Activated CD8-positive, alpha-beta memory T cell treated with anti-CD3 and anti-CD28 coated beads, Interleukin-2, amount 10 ng/mL, durations not matched to agents 7 days and 5 days (primary cell): ENCODE results near the gene TLCD2. TPM values are rescaled to one million over a fixed set of nuclear protein-coding genes. Genes with fewer than 3 reads are reported as not detected.

Source experiments
- ATAC-seq: fragments of 150-1000 bp; cut with Tn5 transposase; one replicate; pipeline ENCODE4 v1.10.0; 2021; ENCODE audit warnings: moderate library complexity
- CTCF ChIA-PET: fragments of 350-600 bp; sonication (Branson Sonifier 250); formaldehyde crosslinking; loops from one replicate; lab custom pipeline; 2021; ENCODE audit warnings: antibody characterized with exemption; lab: Charles Lee
- DNase-seq: peaks from one replicate; pipeline ENCODE4 v3.0.0-alpha.2; 2020
- H3K27ac Mint-ChIP-seq: one replicate; pipeline ENCODE4 v1.8.0; 2021; ENCODE audit warnings: mild to moderate bottlenecking, mixed read lengths
- H3K27me3 Mint-ChIP-seq: one replicate; pipeline ENCODE4 v1.8.0; 2021; ENCODE audit warnings: mixed read lengths
- H3K36me3 Mint-ChIP-seq: one replicate; pipeline ENCODE4 v1.8.0; 2021; ENCODE audit warnings: mild to moderate bottlenecking, mixed read lengths
- H3K4me1 Mint-ChIP-seq: one replicate; pipeline ENCODE4 v1.8.0; 2021; ENCODE audit warnings: mixed read lengths
- H3K4me3 Mint-ChIP-seq: one replicate; pipeline ENCODE4 v1.8.0; 2021; ENCODE audit warnings: mild to moderate bottlenecking, moderate library complexity, mixed read lengths
- H3K9me3 Mint-ChIP-seq: one replicate; pipeline ENCODE4 v1.8.0; 2022; ENCODE audit warnings: low read depth, mixed read lengths
- total RNA-seq, 2 experiments: library from RNA; stranded (reverse); gene quantifications; one replicate each; pipeline ENCODE4 v1.2.3, GENCODE V29; 2021

Gene TLCD2
- total RNA-seq, 2 experiments from 2014 or later: 0.20 to 0.28 TPM

DNA sequence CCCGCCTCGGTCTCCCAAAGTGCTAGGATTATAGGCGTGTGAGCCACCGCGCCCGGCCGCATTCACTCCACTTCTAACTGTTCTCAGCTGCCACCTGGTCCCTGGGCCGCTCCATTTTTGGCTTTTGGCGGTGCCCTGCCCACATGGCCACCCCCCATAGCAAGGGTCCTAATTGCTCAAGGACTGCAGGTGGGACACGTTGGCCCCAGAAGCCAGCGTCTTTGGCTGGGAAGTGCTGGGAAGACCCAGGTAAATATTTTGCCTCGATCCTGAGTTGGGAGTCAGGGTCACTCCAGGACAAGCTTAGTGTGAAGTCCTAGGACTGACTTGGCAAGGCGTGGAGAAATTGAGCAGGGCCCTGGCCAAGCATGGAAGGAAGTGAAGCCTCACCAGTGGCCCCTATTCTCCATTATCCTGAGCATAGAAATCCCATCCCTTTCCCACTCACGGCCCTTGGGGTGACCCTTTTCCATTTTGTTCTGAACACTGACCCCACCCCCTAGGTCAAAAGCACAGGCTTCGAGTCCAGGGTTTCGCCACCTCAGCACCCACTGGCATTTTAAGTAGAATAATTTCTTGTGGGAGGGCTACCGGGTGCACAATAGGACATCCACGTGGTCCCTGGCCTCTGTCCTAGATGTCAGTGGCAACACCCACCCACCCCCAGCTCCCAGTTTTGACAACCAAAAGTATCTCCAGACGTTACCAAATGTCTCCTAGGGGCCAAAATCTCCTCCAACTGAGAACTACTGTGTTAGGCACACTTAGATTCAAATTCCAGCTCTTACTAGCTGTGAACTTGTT lies 8.4 kb upstream of the TLCD2 start:
- H3K27ac Mint-ChIP-seq: peak overlapping the region; percentile 99
- CTCF ChIA-PET: interaction anchor here (1.4 to 4.4 kb wide), 3 partner anchors 70 to 145 kb away, joined by 3 to 37 read pairs (median 6); partner anchors contain the start of gene RILP
- no peak for DNase-seq
- H3K4me3 Mint-ChIP-seq: peak overlapping the region; percentile 89
- no peaks in the 10 kb centered on the region for H3K9me3 Mint-ChIP-seq
- no peaks in the 10 kb centered on the region for H3K27me3 Mint-ChIP-seq
- H3K36me3 Mint-ChIP-seq: no peaks in the 10 kb centered on the region
- H3K4me1 Mint-ChIP-seq: peaks cover 33% of the 10 kb centered on the region
- no peak for ATAC-seq

DNA sequence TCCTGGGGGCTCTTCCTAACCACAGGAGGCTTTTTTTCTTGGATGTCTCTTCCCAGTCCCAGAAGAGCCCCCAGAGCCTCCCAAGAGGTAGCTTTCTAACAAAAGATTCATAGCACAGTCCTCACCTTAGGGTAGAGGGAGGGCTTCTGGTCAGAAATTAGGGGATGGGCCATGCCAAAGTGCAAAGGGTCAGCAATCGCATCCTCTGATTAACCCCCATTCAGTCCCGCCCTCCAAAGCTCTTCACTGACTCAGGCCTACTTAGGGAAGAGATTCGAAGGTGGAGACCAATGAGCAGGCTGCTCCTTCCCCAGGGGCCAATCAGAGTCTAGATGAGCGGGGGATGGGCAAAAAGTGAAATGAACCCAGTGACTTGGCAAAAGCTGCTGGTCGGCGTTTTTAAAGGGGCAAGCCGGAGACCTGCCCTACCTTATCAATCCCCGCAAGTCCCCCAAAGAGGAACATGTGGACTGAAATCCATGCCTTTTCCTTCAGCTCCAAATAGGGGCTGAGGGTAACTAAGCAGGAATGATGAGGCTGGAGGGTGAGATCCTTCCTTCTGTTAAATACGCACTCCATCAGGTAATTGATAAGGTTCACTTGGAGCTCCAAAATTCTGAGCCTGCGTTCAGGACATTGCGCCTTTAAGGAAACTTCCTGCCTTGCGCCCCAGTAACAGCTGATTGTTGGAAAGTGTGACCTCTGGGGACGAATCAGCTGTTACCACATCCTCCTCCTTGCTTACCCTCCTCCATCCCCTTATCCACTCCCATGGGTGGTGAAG lies 6.9 kb upstream of the TLCD2 start:
- H3K27ac Mint-ChIP-seq: peak overlapping the region; percentile 99
- ATAC-seq: peak; percentile 66

DNA sequence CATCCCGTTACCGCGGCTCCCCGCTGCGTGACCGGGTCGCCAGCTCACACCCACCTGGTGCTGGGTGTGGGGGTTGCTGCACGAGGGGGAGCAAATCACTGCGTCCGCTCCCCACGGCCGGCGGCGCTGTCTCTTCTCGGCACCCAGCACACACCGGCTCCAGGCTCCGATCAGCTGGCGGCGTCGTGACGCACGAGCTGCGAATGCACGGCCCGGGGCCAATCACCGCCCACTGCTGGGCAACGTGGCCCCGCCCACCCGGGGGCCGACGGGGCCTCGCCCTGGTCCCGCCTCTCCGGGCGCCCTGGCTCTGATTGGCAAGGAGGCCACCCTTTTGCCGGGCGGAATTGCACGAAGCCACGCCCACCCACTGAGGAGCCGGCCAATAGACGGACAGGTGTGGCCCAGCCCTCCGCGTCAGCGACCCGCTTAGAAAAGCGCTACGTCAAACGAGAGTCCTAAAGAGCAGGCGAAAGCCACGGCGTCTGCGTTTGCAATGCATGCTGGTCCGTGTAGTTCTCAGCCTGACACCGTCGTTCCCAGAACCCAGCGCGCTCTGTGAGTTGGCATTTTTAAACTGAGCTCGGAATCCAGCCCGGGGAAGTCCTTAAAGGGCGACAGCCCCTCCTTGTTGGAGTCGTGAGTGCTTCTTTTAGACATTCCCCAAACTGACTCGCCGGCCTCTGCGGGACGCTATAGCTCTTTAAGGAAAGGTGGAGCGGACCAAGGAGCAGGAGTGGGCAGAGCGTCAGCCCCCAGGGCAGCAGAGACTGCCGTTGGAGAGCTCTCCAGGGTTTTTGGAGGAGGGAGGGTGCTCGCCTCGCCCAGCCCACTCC lies 6.1 kb upstream of the TLCD2 start:
- Mint-ChIP-seq H3K4me3 (peak overlapping the region; percentile 89), H3K27ac (peak overlapping the region; percentile 99), H3K36me3 (no peaks in the 10 kb centered on the region), H3K27me3 (peaks cover 8% of the 10 kb centered on the region), H3K4me1 (peaks cover 23% of the 10 kb centered on the region), H3K9me3 (no peaks in the 10 kb centered on the region)
- DNase-seq (peak; percentile 100), ATAC-seq (peak; percentile 85)
- CTCF ChIA-PET: interaction anchor here (0.9 to 2.6 kb wide), 24 partner anchors 8 to 342 kb away, joined by 3 to 21 read pairs (median 5); partner anchors contain the start of genes DPH1, HIC1, RILP and SCARF1

More for the DNA sequence above, 6.9 kb upstream of the TLCD2 start:
- Mint-ChIP-seq H3K4me3 (peak overlapping the region; percentile 89), H3K9me3 (no peaks in the 10 kb centered on the region), H3K4me1 (peaks cover 23% of the 10 kb centered on the region), H3K27me3 (peaks cover 1% of the 10 kb centered on the region), H3K36me3 (no peaks in the 10 kb centered on the region)
- peak; percentile 96 for DNase-seq
- CTCF ChIA-PET: interaction anchor here (0.7 to 2.6 kb wide), 23 partner anchors 8 to 341 kb away, joined by 3 to 21 read pairs (median 5); partner anchors contain the start of genes DPH1, HIC1, RILP and SCARF1

DNA sequence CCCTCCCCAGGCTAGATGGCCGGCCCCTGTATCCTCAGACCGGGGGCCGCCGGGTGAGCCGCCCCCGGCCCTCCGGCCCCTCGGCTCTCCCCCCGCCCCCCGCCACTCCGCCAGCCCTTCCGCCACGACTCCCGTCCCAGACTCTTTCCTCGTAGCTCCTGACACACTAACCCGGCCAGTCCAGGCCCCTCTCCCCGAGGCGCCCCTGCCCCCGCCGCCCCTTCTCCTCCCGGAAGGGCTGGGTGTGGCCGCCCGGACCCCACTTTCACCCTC lies 5.6 kb upstream of the TLCD2 start:
- Mint-ChIP-seq H3K27me3 (peaks cover 13% of the 10 kb centered on the region), H3K4me3 (peak overlapping the region; percentile 89), H3K27ac (peak overlapping the region; percentile 61), H3K4me1 (peaks cover 21% of the 10 kb centered on the region), H3K9me3 (no peaks in the 10 kb centered on the region), H3K36me3 (no peaks in the 10 kb centered on the region)
- no peak for ATAC-seq
- DNase-seq: no peak
- CTCF ChIA-PET: interaction anchor here (1.0 to 2.6 kb wide), 8 partner anchors 9 to 150 kb away, joined by 3 to 21 read pairs (median 8); partner anchors contain the start of genes RILP and WDR81

DNA sequence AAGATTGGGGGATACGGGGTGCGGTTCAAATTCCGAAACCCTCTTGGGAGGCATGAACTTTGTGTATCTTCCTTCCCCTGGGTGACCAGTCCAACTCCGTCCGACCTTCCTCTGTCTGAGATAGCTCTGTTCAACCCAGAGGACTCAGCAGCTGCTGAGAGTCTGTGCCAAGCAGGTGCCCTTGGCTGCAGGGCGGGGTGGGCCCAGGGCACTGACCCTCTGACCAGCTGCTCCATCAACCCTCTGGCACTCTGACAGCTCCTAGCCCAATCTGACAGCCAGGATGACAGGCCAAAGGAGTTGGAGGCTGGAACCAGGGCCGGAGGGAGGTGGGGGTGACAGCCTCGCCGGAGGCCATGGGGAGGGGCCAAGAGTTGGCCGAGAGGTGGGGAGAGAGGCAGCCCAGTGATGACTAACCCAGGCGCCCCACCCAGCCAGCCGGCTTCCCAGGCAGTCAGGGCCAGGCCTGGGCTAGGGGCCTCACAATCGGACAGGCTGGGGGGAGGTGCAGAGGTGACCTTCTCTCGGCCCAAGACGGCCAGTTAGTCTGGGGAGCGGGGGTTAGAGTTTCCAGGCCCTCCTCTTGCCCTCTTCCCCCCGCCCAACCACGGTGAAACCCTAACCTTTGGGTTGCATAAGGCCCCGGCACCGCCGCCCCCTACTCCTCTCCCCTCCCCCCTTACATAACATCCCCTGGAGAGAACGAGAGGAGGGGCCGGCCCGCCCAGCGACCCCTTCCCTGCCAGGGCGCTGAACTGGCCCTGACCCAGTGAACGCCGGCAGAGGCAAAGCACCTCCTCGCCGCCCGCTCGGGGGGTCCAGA lies 5.0 kb upstream of the TLCD2 start:
- Mint-ChIP-seq H3K4me1 (peaks cover 20% of the 10 kb centered on the region), H3K4me3 (peak overlapping the region; percentile 21), H3K9me3 (no peaks in the 10 kb centered on the region), H3K36me3 (no peaks in the 10 kb centered on the region), H3K27ac (no peak overlapping the region), H3K27me3 (peaks cover 18% of the 10 kb centered on the region)
- peak; percentile 70 for DNase-seq
- CTCF ChIA-PET: interaction anchor here (1.0 to 2.6 kb wide), 5 partner anchors 42 to 151 kb away, joined by 3 to 21 read pairs (median 13); partner anchors contain the start of gene RILP
- no peak for ATAC-seq

DNA sequence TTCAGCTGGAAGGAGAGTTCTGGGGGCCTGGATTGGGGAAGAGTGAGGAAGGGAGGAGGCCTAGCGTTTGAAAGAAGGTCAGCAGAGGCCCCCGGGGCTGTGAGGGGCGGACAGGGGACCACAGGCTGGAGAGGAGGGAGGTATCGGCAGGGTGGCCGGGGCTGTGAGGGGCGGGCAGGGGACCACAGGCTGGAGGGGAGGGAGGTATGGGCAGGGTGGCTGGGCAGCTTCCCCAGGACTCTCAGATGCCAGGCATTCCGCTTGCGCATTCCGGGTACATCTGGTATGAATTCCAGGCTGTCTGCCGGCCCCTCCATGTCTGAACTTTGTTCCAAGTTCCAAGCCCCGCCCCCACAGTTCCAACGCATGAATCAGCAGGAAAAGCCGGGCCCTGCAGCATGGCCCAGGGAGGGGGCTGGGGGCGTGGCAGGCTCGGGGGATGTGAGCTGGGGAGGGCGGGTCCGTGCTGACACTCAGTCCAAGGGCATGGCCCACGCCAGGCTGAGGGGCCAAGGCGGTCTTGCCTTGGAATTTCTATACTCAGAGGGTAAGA lies 4.3 kb upstream of the TLCD2 start:
- ATAC-seq (no peak), DNase-seq (peak; percentile 56)
- Mint-ChIP-seq H3K4me3 (no peak overlapping the region), H3K27me3 (peaks cover 18% of the 10 kb centered on the region), H3K4me1 (peaks cover 18% of the 10 kb centered on the region), H3K36me3 (no peaks in the 10 kb centered on the region), H3K27ac (no peak overlapping the region), H3K9me3 (no peaks in the 10 kb centered on the region)
- CTCF ChIA-PET: no interaction called here

DNA sequence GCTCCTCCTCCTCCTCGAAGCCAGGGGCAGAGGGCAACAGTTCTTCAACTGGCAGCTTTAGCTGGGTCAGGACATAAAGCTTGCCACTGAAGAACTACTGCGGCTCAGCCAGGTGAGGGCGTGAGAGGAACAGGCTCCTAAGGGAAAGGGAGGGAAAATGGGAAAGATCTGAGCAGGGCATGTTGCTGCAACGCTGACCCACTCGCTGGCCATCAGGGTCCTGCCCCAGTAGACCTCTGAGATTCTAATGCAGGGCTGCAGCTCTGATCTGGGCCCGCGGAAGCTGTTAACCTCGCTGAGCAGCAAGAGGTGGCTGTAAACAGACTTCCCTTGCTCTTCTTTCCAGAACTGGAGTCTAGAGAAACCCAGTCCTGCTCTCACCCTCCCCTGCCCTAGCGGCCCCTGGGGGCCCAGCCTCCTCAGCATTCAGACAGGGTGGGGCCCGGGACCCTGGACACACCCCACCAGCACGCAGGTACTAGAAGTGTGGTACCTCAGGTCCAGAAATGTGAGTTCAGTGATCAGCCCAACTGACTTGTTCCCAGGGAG lies 3.8 kb upstream of the TLCD2 start:
- Mint-ChIP-seq H3K27me3 (peaks cover 21% of the 10 kb centered on the region), H3K36me3 (no peaks in the 10 kb centered on the region), H3K4me1 (peaks cover 18% of the 10 kb centered on the region), H3K27ac (no peak overlapping the region), H3K4me3 (no peak overlapping the region), H3K9me3 (no peaks in the 10 kb centered on the region)
- DNase-seq (no peak), ATAC-seq (no peak)
- CTCF ChIA-PET: interaction anchor here (1.0 to 1.3 kb wide), 3 partner anchors 10 to 156 kb away, joined by 3 to 4 read pairs (median 4); no protein-coding TSS in a partner anchor

DNA sequence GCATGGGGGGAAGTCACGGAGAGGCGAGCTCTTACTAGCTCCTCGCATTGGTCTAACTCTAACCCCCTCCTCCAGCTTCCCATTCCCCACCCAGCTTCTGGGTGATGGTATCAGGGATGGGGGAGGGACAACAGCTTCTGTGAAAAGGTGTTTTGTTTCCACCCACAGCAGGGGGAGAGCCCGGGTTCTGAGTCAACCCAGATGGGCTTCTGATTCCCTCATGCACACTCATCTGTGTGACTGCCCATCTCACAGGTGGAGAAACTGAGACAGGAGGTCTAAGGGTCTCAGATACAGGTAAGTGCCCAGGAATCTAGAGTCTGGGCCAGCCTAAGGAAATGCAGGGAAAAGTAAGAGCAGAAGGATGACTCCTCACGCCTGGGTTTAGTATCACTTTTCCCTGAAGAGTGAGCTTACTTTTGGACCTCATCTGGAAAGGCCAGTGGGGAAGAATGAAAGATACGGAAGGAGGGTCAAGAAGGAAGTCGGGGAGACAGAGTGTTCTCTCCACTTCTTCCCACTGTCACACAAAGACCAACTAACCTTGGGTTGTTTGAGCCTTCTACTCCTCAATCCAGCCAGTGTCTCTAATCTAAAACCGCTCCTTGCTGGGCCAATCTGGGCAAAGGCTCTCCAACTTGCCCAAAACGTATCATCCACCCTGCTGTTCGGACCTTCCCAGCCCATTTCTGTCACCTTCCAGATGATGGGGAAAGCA lies 3.1 kb upstream of the TLCD2 start:
- Mint-ChIP-seq H3K27ac (no peak overlapping the region), H3K9me3 (no peaks in the 10 kb centered on the region), H3K27me3 (peaks cover 24% of the 10 kb centered on the region), H3K4me1 (peaks cover 17% of the 10 kb centered on the region), H3K4me3 (no peak overlapping the region), H3K36me3 (no peaks in the 10 kb centered on the region)
- ATAC-seq (no peak), DNase-seq (no peak)
- CTCF ChIA-PET: interaction anchor here (0.6 to 1.3 kb wide), 6 partner anchors 9 to 157 kb away, joined by 3 to 9 read pairs (median 4); no protein-coding TSS in a partner anchor

DNA sequence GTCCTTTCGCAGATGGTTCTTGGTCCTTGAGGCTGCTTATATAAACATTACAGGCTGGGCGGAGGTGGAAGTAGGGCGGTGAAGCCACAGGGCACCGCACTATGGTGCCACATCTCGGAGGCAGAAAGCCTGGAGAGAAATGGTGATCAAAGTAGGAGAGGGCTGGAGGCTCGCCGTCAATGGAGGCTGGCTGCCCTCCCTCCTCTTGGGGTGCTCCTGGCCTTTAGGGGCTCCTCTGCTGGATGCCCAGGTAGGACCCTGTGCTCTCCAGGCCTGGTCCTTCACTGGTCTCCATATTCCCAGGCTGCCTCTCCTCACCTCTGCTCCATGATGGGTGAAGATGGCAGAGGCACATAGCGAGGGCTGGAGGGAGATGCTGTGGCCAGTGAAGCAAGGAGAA lies 2.1 kb upstream of the TLCD2 start:
- no peak overlapping the region for H3K27ac Mint-ChIP-seq
- H3K4me3 Mint-ChIP-seq: no peak overlapping the region
- H3K36me3 Mint-ChIP-seq: no peaks in the 10 kb centered on the region

DNA sequence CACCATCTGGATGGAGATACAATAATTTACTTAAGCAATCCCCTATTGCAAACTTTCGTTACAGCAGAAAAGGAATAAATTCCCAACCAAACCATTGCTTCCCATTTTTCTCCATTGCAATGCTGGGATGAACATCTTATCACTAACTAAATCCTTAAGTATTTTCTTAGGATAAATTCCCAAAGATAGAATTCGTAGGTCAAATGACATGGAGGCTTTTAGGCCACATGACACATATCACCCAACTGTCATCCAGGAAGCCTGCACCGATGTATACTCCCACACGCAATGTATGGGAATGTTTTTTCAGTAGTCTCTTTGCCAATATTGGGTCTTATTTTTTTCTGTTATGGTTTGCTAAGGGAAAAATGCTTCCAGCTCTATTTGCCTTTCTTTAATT lies 1.6 kb upstream of the TLCD2 start:
- no peak for ATAC-seq
- no peak for DNase-seq
- Mint-ChIP-seq H3K9me3 (no peaks in the 10 kb centered on the region), H3K27me3 (peaks cover 35% of the 10 kb centered on the region), H3K4me3 (no peak overlapping the region), H3K36me3 (no peaks in the 10 kb centered on the region), H3K27ac (no peak overlapping the region), H3K4me1 (peaks cover 10% of the 10 kb centered on the region)
- CTCF ChIA-PET: no interaction called here

More for the DNA sequence above, 2.1 kb upstream of the TLCD2 start:
- Mint-ChIP-seq H3K27me3 (peaks cover 32% of the 10 kb centered on the region), H3K4me1 (peaks cover 12% of the 10 kb centered on the region), H3K9me3 (no peaks in the 10 kb centered on the region)
- ATAC-seq (no peak), DNase-seq (no peak)
- CTCF ChIA-PET: no interaction called here

DNA sequence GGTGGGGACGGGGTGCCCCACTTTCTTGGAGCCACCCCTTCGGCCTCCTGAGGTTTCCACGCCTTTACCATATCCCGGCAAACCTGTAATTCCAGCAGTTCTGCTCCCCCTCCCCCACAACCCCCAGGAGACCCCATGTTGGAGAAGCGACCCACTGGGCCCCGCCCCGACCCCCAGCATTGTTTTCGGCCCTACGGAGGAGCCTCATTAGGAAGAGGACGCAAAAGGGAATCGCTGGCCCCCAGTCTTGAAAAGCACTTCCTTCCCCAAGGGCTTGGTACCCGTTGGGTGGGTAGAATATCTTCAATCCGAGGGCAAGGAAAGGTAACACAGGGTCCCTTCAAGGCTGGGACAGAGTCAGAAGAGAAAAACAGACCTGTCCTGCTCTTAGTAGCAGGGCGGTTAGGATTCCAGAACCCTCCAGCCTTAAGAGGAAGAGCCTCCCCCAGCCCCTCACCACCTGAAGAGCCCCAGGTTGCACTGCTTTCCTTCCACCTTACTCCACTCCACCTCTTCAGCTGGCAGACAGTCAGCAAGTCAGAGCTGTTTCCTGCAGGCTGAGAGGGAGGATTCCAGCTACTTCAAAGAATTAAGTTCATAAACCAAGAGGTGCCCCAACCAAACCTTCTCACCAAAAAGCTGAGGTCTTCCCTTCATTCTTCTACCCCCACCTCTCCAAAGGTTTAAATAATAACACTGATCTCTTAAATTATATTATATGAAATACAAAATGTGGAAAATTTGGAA lies 803 bp upstream of the TLCD2 start:
- ATAC-seq (no peak), DNase-seq (no peak)
- Mint-ChIP-seq H3K36me3 (no peaks in the 10 kb centered on the region), H3K4me1 (peaks cover 10% of the 10 kb centered on the region), H3K4me3 (peak overlapping the region; percentile 21), H3K27ac (no peak overlapping the region), H3K9me3 (no peaks in the 10 kb centered on the region), H3K27me3 (peaks cover 39% of the 10 kb centered on the region)
- CTCF ChIA-PET: no interaction called here
